ENCODE results near the gene KBTBD4.

KBTBD4 gene

GRCh38 chr11:47603295-47603694 lies 24.5 kb upstream of the KBTBD4 start:
- peaks cover 1% of the 10 kb centered on the region for H3K36me3 Mint-ChIP-seq (ENCODE audit: insufficient read depth)
- no peak overlapping the region for H3K4me3 Mint-ChIP-seq
- no peaks in the 10 kb centered on the region for H3K27me3 Mint-ChIP-seq
- ATAC-seq (replicated peaks; ENCODE audit: extremely low read depth, poor library complexity, severe bottlenecking) = no peak
- no peak for DNase-seq (ENCODE audit: low spot score in 2 of 2)
- no peaks in the 10 kb centered on the region for H3K4me1 Mint-ChIP-seq
- H3K27ac Mint-ChIP-seq (ENCODE audit: low read depth) = no peak overlapping the region
- no peaks in the 10 kb centered on the region for H3K9me3 Mint-ChIP-seq

GRCh38 chr11:47599902-47600301 lies 21.1 kb upstream of the KBTBD4 start:
- no peak for ATAC-seq (replicated peaks; ENCODE audit: extremely low read depth, poor library complexity, severe bottlenecking)
- Mint-ChIP-seq H3K36me3 (ENCODE audit: insufficient read depth) (peaks cover 1% of the 10 kb centered on the region), H3K27me3 (peaks cover 14% of the 10 kb centered on the region), H3K9me3 (no peaks in the 10 kb centered on the region), H3K27ac (ENCODE audit: low read depth) (no peak overlapping the region), H3K4me3 (no peak overlapping the region), H3K4me1 (no peaks in the 10 kb centered on the region)
- DNase-seq (ENCODE audit: low spot score in 2 of 2) = no peak

GRCh38 chr11:47595967-47596366 lies 17.2 kb upstream of the KBTBD4 start:
- no peaks in the 10 kb centered on the region for H3K4me1 Mint-ChIP-seq
- H3K4me3 Mint-ChIP-seq = no peak overlapping the region
- H3K27me3 Mint-ChIP-seq = peaks cover 40% of the 10 kb centered on the region
- H3K9me3 Mint-ChIP-seq = no peaks in the 10 kb centered on the region
- no peaks in the 10 kb centered on the region for H3K36me3 Mint-ChIP-seq (ENCODE audit: insufficient read depth)
- DNase-seq (ENCODE audit: low spot score in 2 of 2) = no peak
- no peak for ATAC-seq (replicated peaks; ENCODE audit: extremely low read depth, poor library complexity, severe bottlenecking)
- no peak overlapping the region for H3K27ac Mint-ChIP-seq (ENCODE audit: low read depth)

DNA sequence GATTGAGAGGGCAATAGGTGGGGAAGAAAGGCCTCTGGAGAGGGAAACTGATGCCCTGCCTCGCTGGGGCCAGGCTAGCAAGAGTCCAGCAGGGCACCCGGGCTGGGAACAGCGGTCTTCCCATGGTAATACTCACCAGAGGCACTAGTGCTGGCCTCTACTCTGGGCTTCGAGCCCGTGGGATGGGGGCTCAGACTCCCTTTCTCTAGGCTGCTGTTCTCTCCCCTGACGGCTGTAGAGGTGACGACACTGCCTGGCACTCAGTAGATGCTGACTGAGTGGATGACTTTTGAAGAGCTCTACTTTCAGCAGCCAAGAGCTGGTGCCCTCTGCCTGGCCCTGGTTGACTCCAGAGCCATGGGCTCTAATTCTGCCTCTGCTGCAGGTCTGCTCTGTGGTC lies 16.3 kb upstream of the KBTBD4 start:
- H3K9me3 Mint-ChIP-seq = no peaks in the 10 kb centered on the region
- H3K27me3 Mint-ChIP-seq = peaks cover 40% of the 10 kb centered on the region
- H3K4me1 Mint-ChIP-seq = no peaks in the 10 kb centered on the region
- no peak overlapping the region for H3K4me3 Mint-ChIP-seq
- H3K27ac Mint-ChIP-seq (ENCODE audit: low read depth) = no peak overlapping the region
- ATAC-seq (replicated peaks; ENCODE audit: extremely low read depth, poor library complexity, severe bottlenecking) (no peak), DNase-seq (ENCODE audit: low spot score in 2 of 2) (no peak)
- H3K36me3 Mint-ChIP-seq (ENCODE audit: insufficient read depth) = no peaks in the 10 kb centered on the region

DNA sequence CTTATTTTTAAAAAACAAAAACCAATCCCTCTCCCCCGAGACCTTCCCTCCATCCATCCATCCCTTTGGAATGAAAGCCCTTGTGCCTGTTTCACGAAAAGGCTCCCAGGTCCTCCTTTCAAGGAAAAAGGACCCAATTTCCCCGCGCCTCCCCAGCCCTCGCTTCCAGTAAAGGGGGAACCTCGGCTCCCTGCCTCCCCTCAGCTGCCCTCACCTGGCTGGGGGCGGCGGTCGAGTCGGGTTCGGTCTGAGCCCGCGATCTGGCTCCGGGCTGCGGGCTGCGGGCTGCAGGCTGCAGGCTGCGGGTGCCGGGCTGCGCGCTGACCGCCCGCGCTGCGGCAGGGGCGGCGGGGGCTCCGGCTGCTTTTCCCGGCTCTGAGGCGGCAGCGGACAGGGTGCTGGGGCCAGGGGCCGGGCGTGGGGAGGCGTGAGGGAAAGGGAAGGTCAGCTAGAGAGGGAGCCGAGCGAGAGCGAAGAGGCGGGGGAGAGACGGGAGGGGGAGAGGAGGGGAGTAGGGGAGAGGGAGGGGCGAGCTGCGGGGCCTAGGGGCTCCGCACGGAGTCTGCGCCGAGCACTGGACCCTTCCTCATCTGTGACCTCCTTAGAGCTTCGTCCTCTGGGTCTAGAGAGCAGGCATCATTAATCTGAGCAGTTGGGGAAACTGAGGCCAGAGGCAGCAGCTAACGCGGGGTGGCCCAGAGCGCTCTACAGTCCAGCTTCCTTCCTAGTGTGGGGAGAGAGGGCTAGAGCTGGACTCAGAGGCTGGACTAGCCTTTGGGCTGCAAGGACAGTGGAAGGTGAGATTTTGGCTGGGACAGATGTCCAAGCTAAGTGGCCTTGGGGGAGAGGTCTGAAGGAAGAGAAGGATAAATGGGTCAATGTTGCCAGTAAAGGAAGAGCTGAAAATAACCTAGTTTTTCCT lies 15.4 kb upstream of the KBTBD4 start, which contains the start of gene C1QTNF4:
C1QTNF4 (minus strand) TSS at position 478 of the 922 bp plus-strand sequence. CDS start 3,601 bp downstream, outside the sequence.
- DNase-seq (ENCODE audit: low spot score in 2 of 2) = no peak
- H3K27me3 Mint-ChIP-seq = peaks cover 40% of the 10 kb centered on the region
- H3K4me3 Mint-ChIP-seq = no peak within 1 kb of the TSS
- H3K27ac Mint-ChIP-seq (ENCODE audit: low read depth) = no peak within 1 kb of the TSS
- H3K36me3 Mint-ChIP-seq (ENCODE audit: insufficient read depth) = no peaks in the 10 kb centered on the region
- no peaks in the 10 kb centered on the region for H3K9me3 Mint-ChIP-seq
- no peaks in the 10 kb centered on the region for H3K4me1 Mint-ChIP-seq
- no peak for ATAC-seq (replicated peaks; ENCODE audit: extremely low read depth, poor library complexity, severe bottlenecking)

DNA sequence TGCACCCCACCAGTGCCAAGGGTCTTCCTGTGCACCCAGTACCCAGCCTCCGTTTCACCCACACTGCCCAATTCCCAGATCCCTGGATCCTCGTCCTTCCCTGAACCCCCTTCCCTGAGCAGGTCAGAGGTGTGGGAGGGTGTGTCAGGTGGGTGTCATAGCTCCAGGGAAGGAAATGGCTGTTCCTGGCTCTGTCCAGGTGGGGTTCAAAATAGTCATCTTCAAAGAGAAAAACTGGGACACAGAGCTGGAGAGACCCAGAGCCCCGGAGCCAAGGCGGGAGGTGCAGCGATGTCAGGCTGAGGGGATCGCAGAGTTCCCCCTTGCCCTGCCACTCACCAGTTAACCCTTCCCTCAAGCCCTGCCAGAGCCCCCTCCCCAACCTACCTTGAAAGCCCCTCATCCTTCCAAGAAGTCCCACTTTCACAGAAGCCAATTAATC lies 14.7 kb upstream of the KBTBD4 start:
- no peak overlapping the region for H3K4me3 Mint-ChIP-seq
- no peaks in the 10 kb centered on the region for H3K4me1 Mint-ChIP-seq
- no peaks in the 10 kb centered on the region for H3K9me3 Mint-ChIP-seq

GRCh38 chr11:47592970-47593369 lies 14.2 kb upstream of the KBTBD4 start:
- ATAC-seq (replicated peaks; ENCODE audit: extremely low read depth, poor library complexity, severe bottlenecking) = no peak
- peaks cover 40% of the 10 kb centered on the region for H3K27me3 Mint-ChIP-seq
- H3K27ac Mint-ChIP-seq (ENCODE audit: low read depth) = no peak overlapping the region
- no peak for DNase-seq (ENCODE audit: low spot score in 2 of 2)
- H3K36me3 Mint-ChIP-seq (ENCODE audit: insufficient read depth) = peaks cover 5% of the 10 kb centered on the region
- H3K9me3 Mint-ChIP-seq = no peaks in the 10 kb centered on the region
- no peaks in the 10 kb centered on the region for H3K4me1 Mint-ChIP-seq
- no peak overlapping the region for H3K4me3 Mint-ChIP-seq

More for the DNA sequence above, 14.7 kb upstream of the KBTBD4 start:
- DNase-seq (ENCODE audit: low spot score in 2 of 2) (no peak), ATAC-seq (replicated peaks; ENCODE audit: extremely low read depth, poor library complexity, severe bottlenecking) (no peak)
- Mint-ChIP-seq H3K27me3 (peaks cover 40% of the 10 kb centered on the region), H3K36me3 (ENCODE audit: insufficient read depth) (peaks cover 3% of the 10 kb centered on the region), H3K27ac (ENCODE audit: low read depth) (no peak overlapping the region)

GRCh38 chr11:47592251-47592650 lies 13.5 kb upstream of the KBTBD4 start:
- no peaks in the 10 kb centered on the region for H3K9me3 Mint-ChIP-seq
- no peak overlapping the region for H3K4me3 Mint-ChIP-seq
- H3K27me3 Mint-ChIP-seq = peaks cover 40% of the 10 kb centered on the region
- H3K4me1 Mint-ChIP-seq = no peaks in the 10 kb centered on the region
- H3K36me3 Mint-ChIP-seq (ENCODE audit: insufficient read depth) = peaks cover 6% of the 10 kb centered on the region
- ATAC-seq (replicated peaks; ENCODE audit: extremely low read depth, poor library complexity, severe bottlenecking) = no peak
- DNase-seq (ENCODE audit: low spot score in 2 of 2) = no peak
- no peak overlapping the region for H3K27ac Mint-ChIP-seq (ENCODE audit: low read depth)

- H3K27ac Mint-ChIP-seq (ENCODE audit: low read depth) = no peak overlapping the region
- peaks cover 40% of the 10 kb centered on the region for H3K27me3 Mint-ChIP-seq
- H3K36me3 Mint-ChIP-seq (ENCODE audit: insufficient read depth) = peaks cover 6% of the 10 kb centered on the region
- ATAC-seq (replicated peaks; ENCODE audit: extremely low read depth, poor library complexity, severe bottlenecking) = no peak
- DNase-seq (ENCODE audit: low spot score in 2 of 2) = no peak
- no peaks in the 10 kb centered on the region for H3K4me1 Mint-ChIP-seq
- H3K4me3 Mint-ChIP-seq = no peak overlapping the region
- H3K9me3 Mint-ChIP-seq = no peaks in the 10 kb centered on the region
Measured at GRCh38 chr11:47591764-47592163, 13.0 kb upstream of the KBTBD4 start.

- Mint-ChIP-seq H3K36me3 (ENCODE audit: insufficient read depth) (peaks cover 6% of the 10 kb centered on the region), H3K27ac (ENCODE audit: low read depth) (no peak overlapping the region), H3K4me1 (no peaks in the 10 kb centered on the region), H3K9me3 (no peaks in the 10 kb centered on the region), H3K4me3 (no peak overlapping the region), H3K27me3 (peaks cover 29% of the 10 kb centered on the region)
- no peak for DNase-seq (ENCODE audit: low spot score in 2 of 2)
- no peak for ATAC-seq (replicated peaks; ENCODE audit: extremely low read depth, poor library complexity, severe bottlenecking)
Measured at GRCh38 chr11:47589977-47590861, 11.4 kb upstream of the KBTBD4 start.

- H3K4me1 Mint-ChIP-seq = no peaks in the 10 kb centered on the region
- peaks cover 23% of the 10 kb centered on the region for H3K27me3 Mint-ChIP-seq
Measured at GRCh38 chr11:47589584-47589976, 10.8 kb upstream of the KBTBD4 start.

DNA sequence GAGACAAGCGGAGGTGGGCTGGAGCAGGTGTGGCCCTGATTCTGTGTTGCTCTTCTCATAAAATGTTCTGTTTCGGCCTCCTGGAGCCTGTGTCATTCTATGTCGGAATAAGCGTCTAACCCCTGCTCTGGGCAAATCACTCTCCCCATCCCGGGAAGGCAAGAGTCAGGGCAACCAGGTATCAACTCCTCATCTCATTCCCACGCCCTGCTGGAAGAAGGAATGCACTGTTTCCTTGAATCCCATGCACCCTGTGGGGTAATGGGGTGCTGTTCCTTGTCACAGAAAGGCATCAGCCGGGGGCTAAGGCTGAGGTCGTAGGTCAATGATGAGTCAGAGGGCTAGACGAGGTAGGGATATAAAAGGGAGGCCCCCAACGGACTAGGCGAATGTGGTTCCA lies 10.3 kb upstream of the KBTBD4 start:
- Mint-ChIP-seq H3K27me3 (peaks cover 18% of the 10 kb centered on the region), H3K9me3 (no peaks in the 10 kb centered on the region), H3K4me3 (no peak overlapping the region), H3K27ac (ENCODE audit: low read depth) (no peak overlapping the region), H3K4me1 (no peaks in the 10 kb centered on the region), H3K36me3 (ENCODE audit: insufficient read depth) (peaks cover 11% of the 10 kb centered on the region)
- ATAC-seq (replicated peaks; ENCODE audit: extremely low read depth, poor library complexity, severe bottlenecking) = no peak
- DNase-seq (ENCODE audit: low spot score in 2 of 2) = no peak

More at GRCh38 chr11:47589584-47589976, 10.8 kb upstream of the KBTBD4 start:
- H3K36me3 Mint-ChIP-seq (ENCODE audit: insufficient read depth) = peaks cover 7% of the 10 kb centered on the region
- DNase-seq (ENCODE audit: low spot score in 2 of 2) = no peak
- no peak overlapping the region for H3K27ac Mint-ChIP-seq (ENCODE audit: low read depth)
- no peak for ATAC-seq (replicated peaks; ENCODE audit: extremely low read depth, poor library complexity, severe bottlenecking)
- H3K9me3 Mint-ChIP-seq = no peaks in the 10 kb centered on the region
- H3K4me3 Mint-ChIP-seq = no peak overlapping the region
